Activated CD8-positive, alpha-beta memory T cell treated with anti-CD3 and anti-CD28 coated beads for 24 hours (primary cell): Measurements from ENCODE around the gene CCDC183.

Experiments used
- DNase-seq: peaks from one replicate; pipeline ENCODE4 v3.0.0-alpha.2; 2020

CCDC183 gene

DNA sequence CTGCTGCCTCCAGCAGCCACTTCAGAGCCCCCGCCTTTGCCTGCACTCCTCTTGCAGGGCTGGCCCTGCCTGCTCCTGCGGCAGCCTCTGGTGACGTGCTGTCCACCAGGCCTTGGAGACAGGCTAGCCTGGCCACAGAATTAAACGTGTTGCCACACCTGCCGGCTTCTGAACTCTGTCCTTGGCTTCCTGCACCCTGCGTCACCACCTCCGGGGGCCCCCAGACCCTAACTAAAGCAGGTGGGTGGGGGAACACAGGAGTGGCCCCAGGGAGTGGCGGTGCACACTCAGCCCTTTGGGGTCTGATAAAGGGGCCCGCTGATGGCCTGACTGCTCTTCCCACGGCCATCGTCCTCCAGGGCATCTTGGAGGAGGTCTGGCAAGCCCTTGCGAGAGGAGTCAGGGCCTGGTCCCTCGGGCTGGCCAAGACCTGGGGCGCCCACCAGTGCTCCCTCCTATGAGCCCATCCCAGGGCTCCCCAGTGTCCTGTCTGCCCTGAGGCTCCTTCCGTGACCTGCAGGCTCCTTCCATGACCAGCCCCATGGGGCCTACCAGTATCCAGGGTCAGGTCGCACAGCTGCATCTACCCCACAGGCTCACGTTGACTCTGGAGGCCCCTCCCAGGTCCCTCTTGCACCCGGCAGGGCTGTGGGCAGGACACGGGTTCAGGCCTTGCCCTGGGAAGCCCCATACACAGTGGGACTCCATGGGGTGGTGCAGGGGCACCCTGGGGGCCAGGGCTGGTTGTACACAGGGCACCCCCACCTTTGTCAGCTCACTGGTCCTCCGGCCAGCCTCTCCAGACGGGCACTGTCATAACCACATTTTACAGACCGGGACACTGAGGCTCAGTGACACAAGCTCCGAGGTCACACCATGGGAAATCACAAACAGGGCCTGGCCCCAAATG lies 55.0 kb downstream of the CCDC183 start:
- DNase-seq: no peak

DNA sequence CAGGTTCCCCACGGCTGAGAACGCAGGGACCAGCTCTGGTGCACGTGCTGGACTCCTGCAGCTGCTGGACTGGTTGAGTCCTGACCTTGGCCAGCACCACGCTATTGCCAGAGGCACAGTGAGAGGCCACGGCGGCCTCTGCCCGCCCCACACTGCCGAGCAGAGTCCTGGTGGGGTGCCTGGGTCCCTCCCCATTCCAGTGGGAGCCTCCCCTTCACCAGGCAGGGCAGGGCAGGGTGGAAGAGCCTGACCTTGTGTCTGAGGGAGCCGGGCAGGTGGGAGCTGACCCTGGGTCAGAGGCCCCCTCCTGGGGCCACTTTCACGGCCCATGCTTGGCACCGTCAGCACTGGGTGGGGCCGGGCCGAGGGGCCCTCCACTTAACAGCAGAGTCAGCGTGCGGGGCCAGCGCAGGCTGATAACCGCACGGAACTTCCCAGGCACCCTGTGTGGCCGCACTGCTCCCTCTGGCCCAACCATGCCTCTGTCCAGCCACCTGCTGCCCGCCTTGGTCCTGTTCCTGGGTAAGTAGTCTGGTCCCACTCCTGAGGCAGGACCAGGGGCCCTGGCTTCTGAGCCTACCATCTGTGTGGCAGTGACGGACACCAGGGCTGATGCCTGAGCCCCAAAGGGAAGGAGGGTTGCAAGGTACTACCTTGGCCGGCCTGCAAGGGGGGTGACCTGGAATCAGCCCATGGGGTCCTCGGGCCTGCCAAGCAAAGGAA lies 56.0 kb downstream of the CCDC183 start, which contains the start of gene MAMDC4:
Gene MAMDC4, plus strand, starts transcription at position 406 of the 723 bp plus-strand sequence. Its CDS starts 71 bp downstream, at position 477.
- no peak for DNase-seq

DNA sequence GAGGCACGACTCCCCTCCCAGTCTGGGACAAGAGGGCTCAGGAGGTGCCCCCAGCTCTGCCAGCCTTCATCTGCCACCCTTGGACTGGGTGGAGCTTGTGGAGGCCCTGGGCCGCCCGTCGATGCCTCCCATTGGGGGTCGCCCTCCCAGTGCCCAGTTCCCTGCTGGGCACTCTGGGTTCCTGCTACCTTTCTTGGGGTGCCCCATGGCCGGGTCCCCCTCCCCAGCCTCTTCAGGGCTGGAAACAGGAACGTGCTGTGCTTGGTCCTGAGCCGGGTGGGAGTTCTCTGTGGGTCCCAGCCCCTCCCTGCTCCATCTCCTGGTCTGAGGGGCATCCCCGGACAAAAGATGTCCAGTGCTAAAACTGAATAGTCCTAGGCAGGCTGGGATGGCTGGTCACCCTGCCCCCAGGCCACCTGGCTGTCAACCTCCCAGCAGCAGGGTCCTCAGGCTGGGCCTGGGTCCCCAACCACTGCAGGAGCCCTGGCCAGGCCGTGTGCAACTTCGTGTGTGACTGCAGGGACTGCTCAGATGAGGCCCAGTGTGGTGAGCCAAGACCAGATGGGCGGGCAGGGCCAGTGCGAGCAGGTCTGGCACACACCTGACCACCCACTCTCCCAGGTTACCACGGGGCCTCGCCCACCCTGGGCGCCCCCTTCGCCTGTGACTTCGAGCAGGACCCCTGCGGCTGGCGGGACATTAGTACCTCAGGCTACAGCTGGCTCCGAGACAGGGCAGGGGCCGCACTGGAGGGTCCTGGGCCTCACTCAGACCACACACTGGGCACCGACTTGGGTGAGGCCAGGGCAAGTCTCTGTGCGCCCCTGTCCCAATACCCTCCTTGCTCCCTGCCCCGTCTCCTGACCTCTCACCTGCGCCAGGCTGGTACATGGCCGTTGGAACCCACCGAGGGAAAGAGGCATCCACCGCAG lies 56.8 kb downstream of the CCDC183 start:
- no peak for DNase-seq

DNA sequence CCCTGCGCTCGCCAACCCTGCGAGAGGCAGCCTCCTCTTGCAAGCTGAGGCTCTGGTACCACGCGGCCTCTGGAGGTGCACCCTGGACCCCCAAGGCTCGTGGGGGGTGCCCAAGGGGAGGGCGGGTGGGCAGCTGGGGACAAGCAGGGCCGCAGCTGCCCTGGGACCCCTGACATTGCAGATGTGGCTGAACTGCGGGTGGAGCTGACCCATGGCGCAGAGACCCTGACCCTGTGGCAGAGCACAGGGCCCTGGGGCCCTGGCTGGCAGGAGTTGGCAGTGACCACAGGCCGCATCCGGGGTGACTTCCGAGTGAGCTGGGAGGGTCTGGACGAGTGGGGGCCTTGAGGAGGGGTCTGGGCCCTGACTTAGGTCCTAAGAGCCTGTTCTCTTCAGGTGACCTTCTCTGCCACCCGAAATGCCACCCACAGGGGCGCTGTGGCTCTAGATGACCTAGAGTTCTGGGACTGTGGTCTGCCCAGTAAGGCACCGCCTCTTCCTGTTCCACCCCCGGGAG lies 57.5 kb downstream of the CCDC183 start:
- no peak for DNase-seq

DNA sequence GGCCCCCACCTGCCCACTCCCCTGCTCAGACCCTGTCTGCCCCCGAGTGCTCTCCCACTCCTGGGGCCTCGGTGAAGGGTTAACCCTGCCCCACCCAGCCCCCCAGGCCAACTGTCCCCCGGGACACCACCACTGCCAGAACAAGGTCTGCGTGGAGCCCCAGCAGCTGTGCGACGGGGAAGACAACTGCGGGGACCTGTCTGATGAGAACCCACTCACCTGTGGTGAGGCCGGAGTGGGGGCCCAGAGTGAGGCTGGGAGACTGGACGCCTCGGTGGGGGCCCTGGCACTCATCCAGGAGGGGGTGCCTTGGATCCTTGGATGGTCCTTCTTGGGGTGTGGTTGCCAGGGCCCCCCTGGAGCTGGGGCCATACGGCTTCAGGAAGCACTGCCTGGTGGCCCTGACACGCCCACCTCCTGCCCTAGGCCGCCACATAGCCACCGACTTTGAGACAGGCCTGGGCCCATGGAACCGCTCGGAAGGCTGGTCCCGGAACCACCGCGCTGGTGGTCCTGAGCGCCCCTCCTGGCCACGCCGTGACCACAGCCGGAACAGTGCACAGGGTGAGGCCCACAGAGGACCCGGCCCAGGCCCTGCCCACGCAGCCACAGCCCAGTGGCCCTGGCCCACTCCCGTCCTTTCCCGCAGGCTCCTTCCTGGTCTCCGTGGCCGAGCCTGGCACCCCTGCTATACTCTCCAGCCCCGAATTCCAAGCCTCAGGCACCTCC lies 58.1 kb downstream of the CCDC183 start:
- no peak for DNase-seq

DNA sequence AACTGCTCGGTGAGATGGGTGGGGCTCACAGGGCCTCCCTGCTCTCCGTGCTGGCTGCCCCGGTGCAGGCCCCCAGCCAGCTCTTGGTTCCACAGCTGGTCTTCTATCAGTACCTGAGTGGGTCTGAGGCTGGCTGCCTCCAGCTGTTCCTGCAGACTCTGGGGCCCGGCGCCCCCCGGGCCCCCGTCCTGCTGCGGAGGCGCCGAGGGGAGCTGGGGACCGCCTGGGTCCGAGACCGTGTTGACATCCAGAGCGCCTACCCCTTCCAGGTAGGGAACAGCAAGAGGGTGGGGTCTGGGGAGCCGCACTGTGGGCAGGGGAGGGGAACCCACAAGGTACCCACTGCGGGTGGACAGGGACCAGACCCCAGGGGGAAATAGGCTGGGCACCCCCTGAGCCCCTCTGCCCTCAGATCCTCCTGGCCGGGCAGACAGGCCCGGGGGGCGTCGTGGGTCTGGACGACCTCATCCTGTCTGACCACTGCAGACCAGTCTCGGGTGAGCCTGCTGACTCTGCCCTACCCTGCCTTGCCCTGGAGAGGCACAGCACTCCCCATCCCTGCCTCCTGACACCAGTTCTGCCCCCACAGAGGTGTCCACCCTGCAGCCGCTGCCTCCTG lies 58.8 kb downstream of the CCDC183 start:
- no peak for DNase-seq

DNA sequence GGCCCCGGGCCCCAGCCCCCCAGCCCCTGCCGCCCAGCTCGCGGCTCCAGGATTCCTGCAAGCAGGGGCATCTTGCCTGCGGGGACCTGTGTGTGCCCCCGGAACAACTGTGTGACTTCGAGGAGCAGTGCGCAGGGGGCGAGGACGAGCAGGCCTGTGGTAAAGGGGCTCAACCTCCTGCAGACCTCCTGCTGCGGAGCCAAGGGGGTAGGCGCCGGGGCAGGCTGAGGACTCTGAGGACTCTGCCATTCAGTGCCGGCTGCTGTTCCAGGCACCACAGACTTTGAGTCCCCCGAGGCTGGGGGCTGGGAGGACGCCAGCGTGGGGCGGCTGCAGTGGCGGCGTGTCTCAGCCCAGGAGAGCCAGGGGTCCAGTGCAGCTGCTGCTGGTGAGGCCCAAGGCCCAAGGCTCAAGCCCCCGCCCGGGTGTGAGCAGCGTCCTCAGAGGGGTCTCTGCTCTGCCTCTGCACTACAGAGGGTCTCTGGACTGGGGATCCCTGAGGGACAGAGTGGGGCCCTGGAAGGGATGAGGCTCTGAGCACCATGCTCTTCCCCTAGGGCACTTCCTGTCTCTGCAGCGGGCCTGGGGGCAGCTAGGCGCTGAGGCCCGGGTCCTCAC lies 59.4 kb downstream of the CCDC183 start:
- no peak for DNase-seq

DNA sequence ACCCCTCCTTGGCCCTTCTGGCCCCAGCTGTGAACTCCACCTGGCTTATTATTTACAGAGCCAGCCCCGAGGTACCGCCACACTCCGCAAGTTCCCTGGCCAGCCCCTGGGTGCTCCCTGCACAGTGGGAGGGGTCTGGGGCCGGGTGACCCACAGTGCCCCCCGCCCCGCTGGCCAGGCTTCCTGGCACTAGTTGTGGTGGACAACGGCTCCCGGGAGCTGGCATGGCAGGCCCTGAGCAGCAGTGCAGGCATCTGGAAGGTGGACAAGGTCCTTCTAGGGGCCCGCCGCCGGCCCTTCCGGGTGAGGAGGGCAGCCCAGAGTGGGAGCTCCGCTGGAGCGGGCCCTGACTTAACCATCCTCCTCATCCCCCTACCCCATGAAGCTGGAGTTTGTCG lies 59.9 kb downstream of the CCDC183 start:
- DNase-seq: no peak

DNA sequence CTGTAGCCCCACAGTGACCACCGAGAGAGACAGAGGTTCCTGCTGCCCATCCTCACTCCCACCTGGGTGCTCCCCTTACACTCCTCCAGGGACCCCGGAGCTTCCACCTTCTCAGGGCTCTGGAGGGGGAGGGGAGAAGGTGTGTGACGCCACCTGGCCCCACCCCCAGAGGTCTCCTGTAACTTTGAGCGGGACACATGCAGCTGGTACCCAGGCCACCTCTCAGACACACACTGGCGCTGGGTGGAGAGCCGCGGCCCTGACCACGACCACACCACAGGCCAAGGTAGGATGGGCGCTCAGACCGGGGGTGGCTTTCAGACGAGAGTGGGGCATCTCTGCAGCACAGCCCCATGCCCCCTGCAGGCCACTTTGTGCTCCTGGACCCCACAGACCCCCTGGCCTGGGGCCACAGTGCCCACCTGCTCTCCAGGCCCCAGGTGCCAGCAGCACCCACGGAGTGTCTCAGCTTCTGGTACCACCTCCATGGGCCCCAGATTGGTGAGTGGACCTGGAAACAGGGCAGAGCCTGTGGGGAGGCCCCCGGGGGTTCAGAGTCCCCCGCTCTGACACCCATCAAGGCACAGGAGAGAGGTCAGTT lies 60.5 kb downstream of the CCDC183 start:
- DNase-seq: no peak

DNA sequence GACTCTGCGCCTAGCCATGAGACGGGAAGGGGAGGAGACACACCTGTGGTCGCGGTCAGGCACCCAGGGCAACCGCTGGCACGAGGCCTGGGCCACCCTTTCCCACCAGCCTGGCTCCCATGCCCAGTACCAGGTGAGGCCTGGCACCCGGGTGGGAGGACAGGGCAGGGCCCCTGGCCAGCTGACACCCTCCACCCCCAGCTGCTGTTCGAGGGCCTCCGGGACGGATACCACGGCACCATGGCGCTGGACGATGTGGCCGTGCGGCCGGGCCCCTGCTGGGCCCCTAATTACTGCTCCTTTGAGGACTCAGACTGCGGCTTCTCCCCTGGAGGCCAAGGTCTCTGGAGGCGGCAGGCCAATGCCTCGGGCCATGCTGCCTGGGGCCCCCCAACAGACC lies 61.0 kb downstream of the CCDC183 start:
- DNase-seq: no peak
